GM15510 (cell line): ENCODE data around the gene GREM1.

Experiments used
- POLR2A ChIP-seq: IDR thresholded peaks from 3 replicates; pipeline ENCODE4 v1.6.1; 2011; ENCODE audit warnings: borderline replicate concordance; ENCODE audit not compliant: insufficient read length; ENCODE audit errors: extremely low read depth

The GREM1 gene

GRCh38 chr15:32778391-32779176 is 60.8 kb downstream of the GREM1 start:
- no peak for TF ChIP-seq POLR2A

- TF ChIP-seq POLR2A, result no peak
Observed at GRCh38 chr15:32781781-32782180, 64.0 kb downstream of the GREM1 start.

GRCh38 chr15:32784581-32784980 is 66.8 kb downstream of the GREM1 start:
- TF ChIP-seq POLR2A, result no peak

GRCh38 chr15:32786906-32787305 is 69.1 kb downstream of the GREM1 start:
- no peak for TF ChIP-seq POLR2A

GRCh38 chr15:32787949-32788348 is 70.1 kb downstream of the GREM1 start:
- TF ChIP-seq POLR2A, result no peak

- no peak for TF ChIP-seq POLR2A
Observed at GRCh38 chr15:32790352-32790999, 72.7 kb downstream of the GREM1 start.

DNA sequence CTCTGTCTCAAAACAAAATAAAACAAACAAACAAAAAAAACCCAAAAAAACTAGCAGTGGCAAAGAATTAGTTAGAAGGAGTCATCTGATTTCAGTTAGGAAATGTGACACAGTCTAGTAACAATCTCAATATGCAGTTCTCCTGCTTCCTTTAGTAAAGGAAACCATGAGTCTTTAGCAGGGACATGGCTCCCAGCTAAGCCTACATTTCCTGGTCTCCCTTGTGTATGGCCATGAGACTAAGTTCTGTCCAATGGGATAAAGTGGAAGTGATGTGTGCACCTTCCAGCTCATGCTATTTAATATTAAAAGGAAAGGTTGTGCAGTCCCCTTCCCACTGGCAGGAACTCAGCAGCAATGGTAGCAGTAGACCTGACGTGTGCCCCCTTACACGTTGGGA is 74.6 kb downstream of the GREM1 start:
- TF ChIP-seq POLR2A, result no peak
